HL-60 (cell line): ENCODE measurements around the gene CFAP20DC.

Source experiments
- POLR2AphosphoS5 ChIP-seq: IDR thresholded peaks from 2 replicates; pipeline ENCODE4 v1.6.1; 2012; ENCODE audit warnings: low read depth
- SPI1 ChIP-seq: IDR thresholded peaks from 2 replicates; pipeline ENCODE4 v1.6.1; 2012; ENCODE audit warnings: low read depth, mild to moderate bottlenecking, borderline replicate concordance
- TF ChIP-seq, protein P1 (sequence below): IDR thresholded peaks from one replicate; pipeline ENCODE4 v1.5.1; 2011; ENCODE audit warnings: low read length, control low read depth, inconsistent platforms; ENCODE audit not compliant: insufficient read depth
- TF ChIP-seq, protein P2 (sequence below): IDR thresholded peaks from 2 replicates; pipeline ENCODE4 v1.6.1; 2012; ENCODE audit warnings: low read depth; ENCODE audit not compliant: insufficient replicate concordance

GRCh38 chr3:58706395-58707167 is 343.2 kb downstream of the CFAP20DC start:
- TF ChIP-seq, protein P1, sequence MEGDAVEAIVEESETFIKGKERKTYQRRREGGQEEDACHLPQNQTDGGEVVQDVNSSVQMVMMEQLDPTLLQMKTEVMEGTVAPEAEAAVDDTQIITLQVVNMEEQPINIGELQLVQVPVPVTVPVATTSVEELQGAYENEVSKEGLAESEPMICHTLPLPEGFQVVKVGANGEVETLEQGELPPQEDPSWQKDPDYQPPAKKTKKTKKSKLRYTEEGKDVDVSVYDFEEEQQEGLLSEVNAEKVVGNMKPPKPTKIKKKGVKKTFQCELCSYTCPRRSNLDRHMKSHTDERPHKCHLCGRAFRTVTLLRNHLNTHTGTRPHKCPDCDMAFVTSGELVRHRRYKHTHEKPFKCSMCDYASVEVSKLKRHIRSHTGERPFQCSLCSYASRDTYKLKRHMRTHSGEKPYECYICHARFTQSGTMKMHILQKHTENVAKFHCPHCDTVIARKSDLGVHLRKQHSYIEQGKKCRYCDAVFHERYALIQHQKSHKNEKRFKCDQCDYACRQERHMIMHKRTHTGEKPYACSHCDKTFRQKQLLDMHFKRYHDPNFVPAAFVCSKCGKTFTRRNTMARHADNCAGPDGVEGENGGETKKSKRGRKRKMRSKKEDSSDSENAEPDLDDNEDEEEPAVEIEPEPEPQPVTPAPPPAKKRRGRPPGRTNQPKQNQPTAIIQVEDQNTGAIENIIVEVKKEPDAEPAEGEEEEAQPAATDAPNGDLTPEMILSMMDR = no peak
- TF ChIP-seq, protein P2, sequence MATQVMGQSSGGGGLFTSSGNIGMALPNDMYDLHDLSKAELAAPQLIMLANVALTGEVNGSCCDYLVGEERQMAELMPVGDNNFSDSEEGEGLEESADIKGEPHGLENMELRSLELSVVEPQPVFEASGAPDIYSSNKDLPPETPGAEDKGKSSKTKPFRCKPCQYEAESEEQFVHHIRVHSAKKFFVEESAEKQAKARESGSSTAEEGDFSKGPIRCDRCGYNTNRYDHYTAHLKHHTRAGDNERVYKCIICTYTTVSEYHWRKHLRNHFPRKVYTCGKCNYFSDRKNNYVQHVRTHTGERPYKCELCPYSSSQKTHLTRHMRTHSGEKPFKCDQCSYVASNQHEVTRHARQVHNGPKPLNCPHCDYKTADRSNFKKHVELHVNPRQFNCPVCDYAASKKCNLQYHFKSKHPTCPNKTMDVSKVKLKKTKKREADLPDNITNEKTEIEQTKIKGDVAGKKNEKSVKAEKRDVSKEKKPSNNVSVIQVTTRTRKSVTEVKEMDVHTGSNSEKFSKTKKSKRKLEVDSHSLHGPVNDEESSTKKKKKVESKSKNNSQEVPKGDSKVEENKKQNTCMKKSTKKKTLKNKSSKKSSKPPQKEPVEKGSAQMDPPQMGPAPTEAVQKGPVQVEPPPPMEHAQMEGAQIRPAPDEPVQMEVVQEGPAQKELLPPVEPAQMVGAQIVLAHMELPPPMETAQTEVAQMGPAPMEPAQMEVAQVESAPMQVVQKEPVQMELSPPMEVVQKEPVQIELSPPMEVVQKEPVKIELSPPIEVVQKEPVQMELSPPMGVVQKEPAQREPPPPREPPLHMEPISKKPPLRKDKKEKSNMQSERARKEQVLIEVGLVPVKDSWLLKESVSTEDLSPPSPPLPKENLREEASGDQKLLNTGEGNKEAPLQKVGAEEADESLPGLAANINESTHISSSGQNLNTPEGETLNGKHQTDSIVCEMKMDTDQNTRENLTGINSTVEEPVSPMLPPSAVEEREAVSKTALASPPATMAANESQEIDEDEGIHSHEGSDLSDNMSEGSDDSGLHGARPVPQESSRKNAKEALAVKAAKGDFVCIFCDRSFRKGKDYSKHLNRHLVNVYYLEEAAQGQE = no peak
- TF ChIP-seq SPI1 (no peak), POLR2AphosphoS5 (no peak)
